ENCODE data around the gene DCLRE1B. TPM values are rescaled to one million over a fixed set of nuclear protein-coding genes. Genes with fewer than 3 reads are reported as not detected.
"Not testable (repeated sequence)": the region's sequence is repeated elsewhere in the genome, so short reads cannot be mapped to it uniquely, and the experiment has no call there.

The DCLRE1B gene
- total RNA-seq, 1 donor from 2014 or later, result 2.6 TPM

DNA sequence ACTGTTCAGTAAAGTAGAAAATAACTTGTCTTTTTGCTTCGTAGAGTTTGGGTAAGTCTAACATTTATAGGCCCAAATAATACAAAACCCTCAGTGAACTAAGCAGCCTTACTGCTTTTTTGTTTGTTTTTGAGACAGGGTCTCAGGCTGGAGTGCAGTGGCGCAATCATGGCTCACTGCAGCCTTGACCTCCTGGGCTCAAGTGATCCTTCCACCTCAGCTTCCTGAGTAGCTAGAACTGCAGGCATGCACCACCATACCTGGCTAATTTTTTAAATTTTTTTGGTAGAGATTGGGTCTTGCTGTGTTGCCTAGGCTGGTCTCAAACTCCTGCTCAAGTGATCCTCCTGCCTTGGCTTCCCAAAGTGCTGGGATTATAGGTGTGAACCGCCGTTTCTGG is 43.0 kb downstream of the DCLRE1B start:
- not testable (repeated sequence) for DNase-seq

DNA sequence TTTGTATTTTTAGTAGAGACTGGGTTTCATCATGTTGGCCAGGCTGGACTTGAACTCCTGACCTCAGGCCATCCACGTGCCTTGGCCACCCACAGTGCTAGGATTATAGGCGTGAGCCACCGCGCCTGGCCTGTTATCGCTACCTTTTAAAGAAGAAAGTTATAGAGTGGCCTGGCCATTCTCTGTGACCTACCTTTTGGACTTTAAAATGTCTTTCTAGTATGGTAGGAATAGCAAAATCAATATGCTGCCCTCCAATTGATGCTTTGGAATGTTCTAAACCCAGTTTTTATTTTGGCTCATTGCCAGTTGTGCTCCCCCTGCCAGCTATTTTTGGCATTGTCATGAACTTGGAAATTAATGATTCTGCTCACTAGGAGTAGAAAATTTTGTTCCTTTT is 43.9 kb downstream of the DCLRE1B start:
- DNase-seq, result no peak

GRCh38 chr1:113950908-113951307 is 45.8 kb downstream of the DCLRE1B start:
- no peak for DNase-seq

- no peak for DNase-seq
Observed at GRCh38 chr1:113951719-113952118, 46.6 kb downstream of the DCLRE1B start.

GRCh38 chr1:113957984-113958383 is 52.9 kb downstream of the DCLRE1B start:
- DNase-seq, result no peak

GRCh38 chr1:113958691-113959090 is 53.6 kb downstream of the DCLRE1B start:
- DNase-seq, result no peak

- no peak for DNase-seq
Observed at GRCh38 chr1:113963281-113963906, 58.3 kb downstream of the DCLRE1B start.

Other genes starting within 250 kb of the DCLRE1B start
- gene PHTF1, start 145.8 kb upstream of the DCLRE1B start, total RNA-seq, result 8.0 TPM
- gene RSBN1, start 92.8 kb upstream of the DCLRE1B start, total RNA-seq, result 18.3 TPM
- 2.6 TPM for gene PTPN22, start 33.6 kb upstream of the DCLRE1B start, total RNA-seq
- gene BCL2L15, start 17.7 kb upstream of the DCLRE1B start, total RNA-seq, result 0.99 TPM
- gene AP4B1, start 527 bp upstream of the DCLRE1B start, total RNA-seq, result 25.3 TPM
- 33.9 TPM for gene HIPK1, start 24.0 kb downstream of the DCLRE1B start, total RNA-seq
- 81.0 TPM for gene OLFML3, start 74.1 kb downstream of the DCLRE1B start, total RNA-seq
- 0.10 TPM for gene SYT6, start 248.5 kb downstream of the DCLRE1B start, total RNA-seq

Data from skin of body (tissue), 2 donors.